GM12872 (cell line): ENCODE results near the gene IGFALS.

Source experiments
- TF ChIP-seq, protein P1 (sequence below): IDR thresholded peaks from 3 replicates; pipeline ENCODE4 v1.5.1; 2011; ENCODE audit warnings: low read depth, mild to moderate bottlenecking, low read length, moderate library complexity; ENCODE audit not compliant: insufficient read depth

Gene IGFALS

DNA sequence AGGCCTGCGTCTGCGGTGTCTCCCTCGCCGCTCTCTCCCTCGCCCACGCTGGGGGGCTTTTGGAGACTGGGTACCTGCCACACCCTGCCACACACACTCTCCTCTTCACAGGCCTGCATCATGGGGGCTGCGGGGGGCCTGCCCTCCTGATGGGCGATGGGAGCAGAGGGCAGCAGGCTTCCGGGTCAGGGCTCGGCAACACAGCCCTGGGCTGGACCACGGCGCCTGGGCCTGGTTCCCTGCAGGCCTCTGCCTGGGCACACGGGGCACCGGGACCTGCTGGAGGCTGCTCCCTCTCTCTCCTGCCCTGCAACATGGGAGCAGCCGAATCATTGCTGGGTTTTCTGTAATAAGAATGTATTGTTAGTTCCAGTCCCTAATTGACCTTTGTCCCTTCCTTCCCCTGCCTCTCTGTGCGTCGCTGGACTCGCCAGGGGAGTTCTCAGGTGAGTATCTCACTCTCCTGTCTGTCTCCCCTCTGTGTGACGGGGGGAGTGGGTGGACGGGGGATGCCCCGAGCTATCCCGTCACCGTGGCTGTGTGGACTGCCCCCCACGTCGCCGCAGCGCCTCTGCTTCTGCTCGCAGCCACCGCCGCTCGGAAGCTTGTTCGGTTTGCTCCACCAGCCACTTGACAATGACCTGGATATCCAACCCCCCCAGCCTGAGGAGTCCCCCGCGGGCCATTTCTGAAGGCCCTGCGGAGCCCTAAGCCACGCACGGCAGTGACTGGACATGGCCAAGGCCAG, 35.6 kb downstream of the IGFALS start:
- TF ChIP-seq, protein P1, sequence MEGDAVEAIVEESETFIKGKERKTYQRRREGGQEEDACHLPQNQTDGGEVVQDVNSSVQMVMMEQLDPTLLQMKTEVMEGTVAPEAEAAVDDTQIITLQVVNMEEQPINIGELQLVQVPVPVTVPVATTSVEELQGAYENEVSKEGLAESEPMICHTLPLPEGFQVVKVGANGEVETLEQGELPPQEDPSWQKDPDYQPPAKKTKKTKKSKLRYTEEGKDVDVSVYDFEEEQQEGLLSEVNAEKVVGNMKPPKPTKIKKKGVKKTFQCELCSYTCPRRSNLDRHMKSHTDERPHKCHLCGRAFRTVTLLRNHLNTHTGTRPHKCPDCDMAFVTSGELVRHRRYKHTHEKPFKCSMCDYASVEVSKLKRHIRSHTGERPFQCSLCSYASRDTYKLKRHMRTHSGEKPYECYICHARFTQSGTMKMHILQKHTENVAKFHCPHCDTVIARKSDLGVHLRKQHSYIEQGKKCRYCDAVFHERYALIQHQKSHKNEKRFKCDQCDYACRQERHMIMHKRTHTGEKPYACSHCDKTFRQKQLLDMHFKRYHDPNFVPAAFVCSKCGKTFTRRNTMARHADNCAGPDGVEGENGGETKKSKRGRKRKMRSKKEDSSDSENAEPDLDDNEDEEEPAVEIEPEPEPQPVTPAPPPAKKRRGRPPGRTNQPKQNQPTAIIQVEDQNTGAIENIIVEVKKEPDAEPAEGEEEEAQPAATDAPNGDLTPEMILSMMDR: no peak

DNA sequence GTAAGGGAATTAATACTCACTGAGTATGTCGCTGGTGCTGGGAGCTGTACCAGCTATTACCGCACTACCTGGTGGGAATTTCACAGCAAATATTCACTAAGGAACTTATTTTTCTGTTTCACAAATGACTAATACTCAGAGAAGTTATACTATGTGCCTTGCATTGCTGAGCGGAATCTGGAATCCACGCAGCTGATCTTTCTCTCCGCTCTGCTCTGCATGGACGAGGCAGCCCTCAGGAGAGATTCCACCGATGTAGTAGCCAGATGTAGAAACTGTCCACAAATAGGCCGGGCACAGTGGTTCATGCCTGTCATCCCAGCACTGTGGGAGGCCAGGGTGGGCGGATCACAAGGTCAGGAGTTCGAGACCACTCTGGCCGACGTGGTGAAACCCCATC, 39.3 kb downstream of the IGFALS start:
- TF ChIP-seq, protein P1: no peak

DNA sequence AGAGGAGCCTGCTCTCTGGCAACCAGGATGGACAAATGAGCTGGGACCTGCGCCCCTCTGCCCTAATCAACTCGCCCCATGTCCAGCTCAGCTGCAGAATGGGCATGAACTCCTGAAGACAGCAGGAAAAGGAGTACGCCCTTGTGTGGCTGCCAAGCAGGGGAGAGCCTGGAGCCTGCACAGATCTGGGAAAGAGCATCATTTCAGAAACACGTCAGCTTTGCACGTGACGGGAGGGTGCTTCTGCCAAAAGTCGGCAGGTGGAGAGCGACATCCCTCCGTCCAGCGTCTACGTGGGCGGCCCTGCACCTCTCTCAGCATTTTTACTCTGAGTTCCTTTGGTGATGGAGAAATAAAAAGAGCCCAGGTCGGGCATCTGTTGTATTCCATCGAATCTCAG, 40.7 kb downstream of the IGFALS start:
- TF ChIP-seq, protein P1: no peak

DNA sequence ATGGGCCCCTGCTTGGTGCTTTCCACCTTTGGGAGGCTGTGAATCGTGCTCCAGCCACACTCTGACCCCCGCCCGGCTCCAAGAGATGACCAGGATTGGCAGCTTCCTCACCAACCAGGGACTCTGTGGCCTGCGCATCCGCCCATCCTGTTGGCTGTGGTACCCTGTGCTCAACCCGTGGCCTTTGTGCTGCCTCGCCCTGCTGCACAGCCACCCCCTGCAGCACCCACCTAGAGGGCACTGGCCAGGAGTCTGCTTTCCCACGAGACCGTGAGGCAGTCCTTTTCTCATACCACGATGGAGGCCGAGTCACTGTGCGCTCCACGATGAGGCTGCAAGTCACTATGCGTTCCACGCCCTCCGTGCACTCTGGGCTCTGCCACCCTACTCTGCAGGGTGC, 41.6 kb downstream of the IGFALS start:
- TF ChIP-seq, protein P1: no peak

DNA sequence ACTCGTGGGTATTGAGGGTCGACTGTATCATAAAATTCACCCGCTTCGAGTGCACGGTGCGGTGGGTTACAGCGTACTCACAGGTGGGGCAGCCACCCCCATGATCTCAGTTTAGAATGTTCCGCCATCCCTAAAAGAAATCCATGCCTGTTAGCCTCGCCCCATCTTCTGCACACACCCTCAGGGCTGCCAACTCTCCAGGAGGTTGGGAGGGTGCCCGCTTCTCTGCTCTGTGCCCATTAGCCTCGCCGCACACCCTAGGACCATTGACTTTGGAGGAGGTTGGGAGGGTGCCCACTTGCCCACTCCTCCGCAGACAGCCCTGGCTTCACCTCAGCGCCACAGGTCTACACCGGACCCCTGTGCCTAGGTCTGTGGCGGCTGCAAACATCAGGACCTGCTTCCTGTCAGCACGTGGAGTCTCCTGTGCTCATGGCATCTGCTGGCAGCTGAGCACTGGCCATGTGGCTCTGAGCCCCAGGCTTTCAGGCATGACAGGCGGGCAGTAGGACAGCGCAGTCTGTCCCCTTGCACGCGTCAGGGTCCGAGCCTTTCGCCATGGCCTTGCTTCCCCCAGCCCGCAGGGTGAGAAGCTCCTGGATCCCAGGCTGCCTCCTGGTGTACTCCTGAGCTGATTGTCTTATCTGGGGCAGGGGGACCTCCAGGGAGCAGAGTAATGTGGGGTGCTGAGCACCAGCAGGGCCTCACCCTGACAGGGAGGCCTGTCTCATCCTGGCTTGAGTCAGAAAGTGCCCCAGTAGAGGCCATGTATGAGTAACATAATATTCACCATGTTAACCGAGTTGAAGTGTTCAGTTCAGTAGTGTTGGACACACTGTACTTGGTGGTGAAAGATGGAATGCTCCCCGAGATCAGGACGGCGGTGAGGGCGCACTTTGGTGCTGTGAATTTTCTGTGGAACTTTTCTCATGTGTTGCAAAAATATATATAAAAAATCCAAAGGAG, 44.1 kb downstream of the IGFALS start:
- TF ChIP-seq, protein P1: no peak

DNA sequence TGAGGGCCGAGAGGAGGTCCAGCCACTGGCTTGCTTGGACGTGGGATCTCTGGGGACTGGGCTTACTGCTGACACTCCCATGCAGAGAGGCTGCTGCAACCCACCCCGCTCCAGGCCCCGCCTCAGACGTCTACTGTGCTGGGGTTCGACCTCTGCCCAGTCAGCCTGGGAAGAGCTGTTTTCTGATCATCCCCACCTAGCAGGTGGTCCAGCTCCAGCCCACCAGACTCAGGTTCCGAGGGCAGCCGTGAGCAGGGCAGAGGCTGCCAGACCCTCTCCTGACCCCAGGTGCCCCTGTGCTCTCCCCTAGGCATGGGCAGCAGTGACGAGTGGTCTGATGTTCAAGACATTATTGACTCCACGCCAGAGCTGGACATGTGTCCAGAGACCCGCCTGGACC, 45.6 kb downstream of the IGFALS start:
- TF ChIP-seq, protein P1: no peak

DNA sequence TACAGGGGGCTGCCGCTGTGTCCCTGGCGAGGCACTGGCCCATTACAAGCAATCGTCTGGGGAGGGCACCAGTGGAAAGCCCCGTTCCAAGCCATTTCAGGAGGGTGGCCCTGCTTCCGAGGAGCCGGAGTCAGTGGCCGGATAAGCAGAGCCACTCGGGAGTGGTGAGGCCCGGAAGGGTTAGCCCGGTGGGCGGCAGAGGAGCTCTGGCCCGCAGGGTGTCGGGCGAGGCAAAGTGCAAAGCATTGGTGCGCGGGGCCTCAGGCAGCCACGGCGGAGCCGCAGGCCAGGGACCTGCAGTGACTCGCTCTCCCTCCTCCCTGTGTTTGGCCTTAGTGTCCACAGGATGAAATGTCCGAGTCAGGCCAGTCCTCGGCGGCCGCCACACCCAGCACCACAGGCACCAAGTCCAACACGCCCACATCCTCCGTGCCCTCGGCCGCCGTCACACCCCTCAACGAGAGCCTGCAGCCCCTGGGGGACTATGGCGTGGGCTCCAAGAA, 46.8 kb downstream of the IGFALS start:
- TF ChIP-seq, protein P1: no peak
